Measurements from ENCODE around the gene HECTD4.

DNA sequence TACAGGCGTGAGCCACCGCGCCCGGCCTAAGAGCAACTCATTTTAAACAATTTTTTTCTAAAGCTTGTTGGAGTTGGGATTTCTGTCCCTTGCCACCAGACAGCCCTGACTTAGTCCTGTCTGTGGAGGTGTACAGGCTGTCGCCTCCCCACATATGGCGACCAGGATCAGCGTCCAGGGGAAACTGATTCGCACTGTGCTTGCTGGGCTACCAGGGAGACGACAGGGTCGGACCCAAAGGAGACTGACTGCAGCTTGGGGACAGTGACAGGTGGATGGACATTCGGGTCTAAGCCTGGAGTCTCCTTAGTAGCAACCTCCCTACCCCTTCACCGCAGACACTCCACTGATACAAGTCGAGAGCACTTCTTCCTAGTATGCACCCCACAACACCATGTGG is 216.6 kb downstream of the HECTD4 start:
- TF ChIP-seq CTCF (conservative IDR thresholded peaks at IDR 0.05; ENCODE audit: low read depth, low read length) (no peak), CEBPB (IDR thresholded peaks at IDR 0.05; ENCODE audit: low read depth, low read length) (no peak), RFX5 (IDR thresholded peaks at IDR 0.05; ENCODE audit: low read depth, low read length) (no peak), RAD21 (IDR thresholded peaks at IDR 0.05; ENCODE audit: low read length) (no peak), SMC3 (IDR thresholded peaks at IDR 0.05; ENCODE audit: low read depth, low read length) (no peak), POLR2A (IDR thresholded peaks at IDR 0.05; ENCODE audit: low read depth, low read length) (no peak), FOS (IDR thresholded peaks at IDR 0.05; ENCODE audit: low read depth, low read length) (no peak), CHD1 (IDR thresholded peaks at IDR 0.05; ENCODE audit: low read depth, low read length) (no peak), MXI1 (IDR thresholded peaks at IDR 0.05; ENCODE audit: borderline replicate concordance, low read depth, low read length) (no peak), MAFK (IDR thresholded peaks at IDR 0.05; ENCODE audit: low read depth, low read length) (no peak), BHLHE40 (IDR thresholded peaks at IDR 0.05; ENCODE audit: low read depth, low read length) (no peak), RCOR1 (IDR thresholded peaks at IDR 0.05; ENCODE audit: insufficient replicate concordance, low read length) (no peak)
- TF ChIP-seq, protein P1, sequence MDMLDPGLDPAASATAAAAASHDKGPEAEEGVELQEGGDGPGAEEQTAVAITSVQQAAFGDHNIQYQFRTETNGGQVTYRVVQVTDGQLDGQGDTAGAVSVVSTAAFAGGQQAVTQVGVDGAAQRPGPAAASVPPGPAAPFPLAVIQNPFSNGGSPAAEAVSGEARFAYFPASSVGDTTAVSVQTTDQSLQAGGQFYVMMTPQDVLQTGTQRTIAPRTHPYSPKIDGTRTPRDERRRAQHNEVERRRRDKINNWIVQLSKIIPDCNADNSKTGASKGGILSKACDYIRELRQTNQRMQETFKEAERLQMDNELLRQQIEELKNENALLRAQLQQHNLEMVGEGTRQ (IDR thresholded peaks at IDR 0.05; ENCODE audit: low read depth, low read length), result no peak
- TF ChIP-seq, protein P2, sequence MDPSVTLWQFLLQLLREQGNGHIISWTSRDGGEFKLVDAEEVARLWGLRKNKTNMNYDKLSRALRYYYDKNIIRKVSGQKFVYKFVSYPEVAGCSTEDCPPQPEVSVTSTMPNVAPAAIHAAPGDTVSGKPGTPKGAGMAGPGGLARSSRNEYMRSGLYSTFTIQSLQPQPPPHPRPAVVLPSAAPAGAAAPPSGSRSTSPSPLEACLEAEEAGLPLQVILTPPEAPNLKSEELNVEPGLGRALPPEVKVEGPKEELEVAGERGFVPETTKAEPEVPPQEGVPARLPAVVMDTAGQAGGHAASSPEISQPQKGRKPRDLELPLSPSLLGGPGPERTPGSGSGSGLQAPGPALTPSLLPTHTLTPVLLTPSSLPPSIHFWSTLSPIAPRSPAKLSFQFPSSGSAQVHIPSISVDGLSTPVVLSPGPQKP (IDR thresholded peaks at IDR 0.05; ENCODE audit: borderline replicate concordance, low read depth, low read length), result no peak

Data from IMR-90 (cell line).